Fibroblast of lung (primary cell): Measurements from ENCODE around the gene PRDX3. TPM values are rescaled to one million over a fixed set of nuclear protein-coding genes. Genes with fewer than 3 reads are reported as not detected.

Source experiments
- DNase-seq, 2 donors: peaks; one replicate each; pipeline versions ENCODE4 v3.0.0 to v3.0.0-alpha.2; 2010; ENCODE audit warnings: low read depth in 2 of 2
- H2AFZ ChIP-seq: 2 replicates; pipeline ENCODE4 v1.5.1; 2012; ENCODE audit warnings: low read length, control low read depth, inconsistent platforms
- H3K27ac ChIP-seq: 2 replicates; pipeline ENCODE4 v1.5.1; 2011; ENCODE audit warnings: low read length, control low read depth; ENCODE audit not compliant: insufficient read depth
- H3K27me3 ChIP-seq: 2 replicates; pipeline ENCODE4 v1.5.1; 2011; ENCODE audit warnings: mild to moderate bottlenecking, low read length; ENCODE audit not compliant: control insufficient read depth, insufficient read depth
- H3K36me3 ChIP-seq: 2 replicates; pipeline ENCODE4 v1.5.1; 2011; ENCODE audit warnings: low read length; ENCODE audit not compliant: control insufficient read depth, insufficient read depth
- H3K4me1 ChIP-seq: 2 replicates; pipeline ENCODE4 v1.5.1; 2011; ENCODE audit warnings: low read length; ENCODE audit not compliant: control insufficient read depth, insufficient read depth; ENCODE audit errors: extremely low read depth
- H3K4me2 ChIP-seq: 2 replicates; pipeline ENCODE4 v1.5.1; 2011; ENCODE audit warnings: low read length, control low read depth; ENCODE audit not compliant: insufficient read depth; ENCODE audit errors: extremely low read depth
- H3K4me3 ChIP-seq, 4 experiments: fragments of 200-600 bp in 1 of 4; sonication (generic) in 1 of 4; replicated peaks in 1 of 4; 2 replicates each; pipeline ENCODE4 v1.5.1; 2011 to 2016; ENCODE audit warnings: low read length in 4 of 4, low read depth in 3 of 4, mild to moderate bottlenecking in 3 of 4, control low read depth in 2 of 4, inconsistent platforms in 1 of 4, mixed read lengths in 1 of 4; ENCODE audit not compliant: insufficient read depth in 1 of 4; ENCODE audit errors: control extremely low read depth in 1 of 4
- H3K79me2 ChIP-seq: 2 replicates; pipeline ENCODE4 v1.5.1; 2012; ENCODE audit warnings: mild to moderate bottlenecking, low read length, inconsistent platforms; ENCODE audit not compliant: control insufficient read depth, insufficient read depth
- H3K9ac ChIP-seq: 2 replicates; pipeline ENCODE4 v1.5.1; 2011; ENCODE audit warnings: mild to moderate bottlenecking, low read length, control low read depth; ENCODE audit not compliant: insufficient read depth
- H3K9me3 ChIP-seq: 2 replicates; pipeline ENCODE4 v1.5.1; 2012; ENCODE audit warnings: low read depth, low read length; ENCODE audit not compliant: control insufficient read depth, insufficient read depth
- H4K20me1 ChIP-seq: 2 replicates; pipeline ENCODE4 v1.5.1; 2011; ENCODE audit warnings: low read length; ENCODE audit not compliant: control insufficient read depth, insufficient read depth; ENCODE audit errors: extremely low read depth
- EZH2 ChIP-seq: IDR thresholded peaks from 2 replicates; pipeline ENCODE4 v1.5.1; 2012; ENCODE audit warnings: low read length, control low read depth, mild to moderate bottlenecking; ENCODE audit errors: missing control alignments
- polyA plus RNA-seq, 2 donors: library from polyadenylated mRNA; depleted of rRNA in 1 of 2; stranded (reverse) in 1 of 2; unstranded in 1 of 2; fragments of >200 nt; gene quantifications; 2 replicates each; pipeline ENCODE4 v1.2.1, GENCODE V29; 2011 to 2012; ENCODE audit warnings: missing spikeins in 1 of 2
- total RNA-seq: library from RNA; depleted of rRNA; stranded (reverse); fragments of >200 nt; gene quantifications from 2 replicates; pipeline ENCODE4 v1.2.1, GENCODE V29; 2014
- TF ChIP-seq, protein P1 (sequence below), 2 donors: IDR thresholded peaks in 1 of 2; conservative IDR thresholded peaks in 1 of 2; 1 replicate in 1 of 2; 2 replicates in 1 of 2; pipeline ENCODE4 v1.5.1; 2011 to 2012; ENCODE audit warnings: low read length in 2 of 2, control low read depth in 1 of 2, inconsistent platforms in 1 of 2, low read depth in 1 of 2, mild to moderate bottlenecking in 1 of 2

Gene PRDX3
- total and polyA plus RNA-seq, 2 donors (not counting 1 experiment from before 2014, with no cell fraction given) = 287 to 303 TPM

DNA sequence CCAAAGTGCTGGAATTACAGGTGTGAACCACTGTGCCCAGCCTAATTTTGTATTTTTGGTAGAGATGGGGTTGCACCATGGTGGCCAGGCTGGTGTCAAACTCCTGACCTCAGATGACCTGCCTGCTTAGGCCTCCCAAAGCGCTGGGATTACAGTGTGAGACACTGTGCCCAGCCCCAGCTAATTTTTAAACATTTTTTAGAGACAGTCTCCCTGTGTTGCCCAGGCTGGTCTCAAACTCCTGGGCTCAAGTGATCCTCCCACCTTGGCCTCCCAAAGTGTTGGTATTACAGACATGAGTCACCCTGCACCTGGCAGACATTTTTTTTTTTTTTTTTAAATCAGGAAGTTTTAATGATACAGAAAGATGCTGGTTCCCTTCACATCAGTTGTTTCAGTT lies 59.2 kb downstream of the PRDX3 start:
- no peaks in the 10 kb centered on the region for H4K20me1 ChIP-seq
- no peak overlapping the region for H3K27ac ChIP-seq
- H3K4me1 ChIP-seq = no peaks in the 10 kb centered on the region
- no peak for DNase-seq
- H2AFZ ChIP-seq = no peak overlapping the region
- no peak for TF ChIP-seq EZH2
- TF ChIP-seq, protein P1, sequence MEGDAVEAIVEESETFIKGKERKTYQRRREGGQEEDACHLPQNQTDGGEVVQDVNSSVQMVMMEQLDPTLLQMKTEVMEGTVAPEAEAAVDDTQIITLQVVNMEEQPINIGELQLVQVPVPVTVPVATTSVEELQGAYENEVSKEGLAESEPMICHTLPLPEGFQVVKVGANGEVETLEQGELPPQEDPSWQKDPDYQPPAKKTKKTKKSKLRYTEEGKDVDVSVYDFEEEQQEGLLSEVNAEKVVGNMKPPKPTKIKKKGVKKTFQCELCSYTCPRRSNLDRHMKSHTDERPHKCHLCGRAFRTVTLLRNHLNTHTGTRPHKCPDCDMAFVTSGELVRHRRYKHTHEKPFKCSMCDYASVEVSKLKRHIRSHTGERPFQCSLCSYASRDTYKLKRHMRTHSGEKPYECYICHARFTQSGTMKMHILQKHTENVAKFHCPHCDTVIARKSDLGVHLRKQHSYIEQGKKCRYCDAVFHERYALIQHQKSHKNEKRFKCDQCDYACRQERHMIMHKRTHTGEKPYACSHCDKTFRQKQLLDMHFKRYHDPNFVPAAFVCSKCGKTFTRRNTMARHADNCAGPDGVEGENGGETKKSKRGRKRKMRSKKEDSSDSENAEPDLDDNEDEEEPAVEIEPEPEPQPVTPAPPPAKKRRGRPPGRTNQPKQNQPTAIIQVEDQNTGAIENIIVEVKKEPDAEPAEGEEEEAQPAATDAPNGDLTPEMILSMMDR (conservative IDR thresholded peaks at IDR 0.05 in 1 of 2, IDR thresholded peaks at IDR 0.05 in 1 of 2; ENCODE audit: low read depth in 1 of 2, low read length in 2 of 2) = no peak
- H3K27me3 ChIP-seq = no peaks in the 10 kb centered on the region
- H3K4me3 ChIP-seq = no peak overlapping the region
- H3K9me3 ChIP-seq = no peaks in the 10 kb centered on the region
- no peak overlapping the region for H3K9ac ChIP-seq
- H3K36me3 ChIP-seq = no peaks in the 10 kb centered on the region
- H3K4me2 ChIP-seq = no peak overlapping the region
- no peaks in the 10 kb centered on the region for H3K79me2 ChIP-seq

GRCh38 chr10:119118231-119118630 lies 60.4 kb downstream of the PRDX3 start:
- no peak overlapping the region for H3K4me3 ChIP-seq
- no peaks in the 10 kb centered on the region for H3K4me1 ChIP-seq
- H3K4me2 ChIP-seq = no peak overlapping the region
- no peak for DNase-seq
- no peaks in the 10 kb centered on the region for H4K20me1 ChIP-seq
- no peak overlapping the region for H3K27ac ChIP-seq
- H3K9ac ChIP-seq = no peak overlapping the region
- H3K9me3 ChIP-seq = no peaks in the 10 kb centered on the region
- H3K27me3 ChIP-seq = no peaks in the 10 kb centered on the region
- TF ChIP-seq, protein P1 (conservative IDR thresholded peaks at IDR 0.05 in 1 of 2, IDR thresholded peaks at IDR 0.05 in 1 of 2; ENCODE audit: low read depth in 1 of 2, low read length in 2 of 2) = no peak
- TF ChIP-seq EZH2 = no peak
- H3K79me2 ChIP-seq = no peaks in the 10 kb centered on the region
- no peaks in the 10 kb centered on the region for H3K36me3 ChIP-seq
- H2AFZ ChIP-seq = no peak overlapping the region

Other genes starting within 250 kb of the PRDX3 start
- gene NANOS1, start 149.1 kb downstream of the PRDX3 start, total RNA-seq = 1.0 and 1.2 TPM in 2 replicates
- gene NANOS1, start 149.1 kb downstream of the PRDX3 start, polyA plus RNA-seq = 1.1 and 2.3 TPM in 2 replicates
- 112 TPM in 2 replicates for gene EIF3A, start 98.0 kb downstream of the PRDX3 start, total RNA-seq
- 39.9 and 45.3 TPM in 2 replicates for gene EIF3A, start 98.0 kb downstream of the PRDX3 start, polyA plus RNA-seq
- gene DENND10, start 74.7 kb downstream of the PRDX3 start, total RNA-seq = 79.1 and 116 TPM in 2 replicates
- 92.4 and 125 TPM in 2 replicates for gene DENND10, start 74.7 kb downstream of the PRDX3 start, polyA plus RNA-seq
- 17.7 TPM in 2 replicates for gene SFXN4, start 13.1 kb downstream of the PRDX3 start, total RNA-seq
- gene SFXN4, start 13.1 kb downstream of the PRDX3 start, polyA plus RNA-seq = 10.3 and 18.1 TPM in 2 replicates
- gene GRK5, start 28.8 kb upstream of the PRDX3 start, total RNA-seq = 19.0 and 24.1 TPM in 2 replicates
- 26.9 and 90.3 TPM in 2 replicates for gene GRK5, start 28.8 kb upstream of the PRDX3 start, polyA plus RNA-seq